Measurements from ENCODE around the gene APEX2.

Gene APEX2

GRCh38 chrX:54999717-55000598 lies at the start of gene APEX2:
Gene APEX2, plus strand, starts transcription at chrX:55000363. Its CDS starts 60 bp downstream, at chrX:55000423.
- Histone ChIP-seq H3K4me3 (ENCODE audit: insufficient read length, low read depth) (peak within 1 kb of the TSS; percentile 81), H3K27me3 (ENCODE audit: insufficient read depth, insufficient read length) (no peaks in the 10 kb centered on the region), H3K9ac (ENCODE audit: insufficient read length, low read depth) (peak within 1 kb of the TSS; percentile 95), H3K9me3 (ENCODE audit: insufficient read depth, low read length) (no peaks in the 10 kb centered on the region), H3K36me3 (ENCODE audit: insufficient read depth, insufficient read length, low read length) (peaks cover 39% of the 10 kb centered on the region), H3K4me1 (ENCODE audit: insufficient read depth, insufficient read length) (no peaks in the 10 kb centered on the region)
- peak; percentile 86 for DNase-seq (ENCODE audit: low read depth, low spot score)
- TF ChIP-seq ZNF274 (IDR thresholded peaks at IDR 0.05; ENCODE audit: low read depth, low read length): no peak
- no peak for TF ChIP-seq YY1 (IDR thresholded peaks at IDR 0.05; ENCODE audit: insufficient read depth, insufficient read length)
- TF ChIP-seq SUZ12 (IDR thresholded peaks at IDR 0.05; ENCODE audit: extremely low read depth, insufficient read depth, insufficient read length): no peak

GRCh38 chrX:54950730-54951375 lies 49.3 kb upstream of the APEX2 start:
- peaks cover 4% of the 10 kb centered on the region for H3K4me1 ChIP-seq (ENCODE audit: insufficient read depth, insufficient read length)
- no peaks in the 10 kb centered on the region for H3K36me3 ChIP-seq (ENCODE audit: insufficient read depth, insufficient read length, low read length)
- TF ChIP-seq ZNF274 (IDR thresholded peaks at IDR 0.05; ENCODE audit: low read depth, low read length) (no peak), SUZ12 (IDR thresholded peaks at IDR 0.05; ENCODE audit: extremely low read depth, insufficient read depth, insufficient read length) (no peak), YY1 (IDR thresholded peaks at IDR 0.05; ENCODE audit: insufficient read depth, insufficient read length) (no peak)
- H3K27me3 ChIP-seq (ENCODE audit: insufficient read depth, insufficient read length): no peaks in the 10 kb centered on the region
- H3K4me3 ChIP-seq (ENCODE audit: insufficient read length, low read depth): no peak overlapping the region
- no peaks in the 10 kb centered on the region for H3K9me3 ChIP-seq (ENCODE audit: insufficient read depth, low read length)
- H3K9ac ChIP-seq (ENCODE audit: insufficient read length, low read depth): no peak overlapping the region
- DNase-seq (ENCODE audit: low read depth, low spot score): no peak

- Histone ChIP-seq H3K27me3 (ENCODE audit: insufficient read depth, insufficient read length) (no peaks in the 10 kb centered on the region), H3K36me3 (ENCODE audit: insufficient read depth, insufficient read length, low read length) (no peaks in the 10 kb centered on the region), H3K9me3 (ENCODE audit: insufficient read depth, low read length) (no peaks in the 10 kb centered on the region), H3K4me1 (ENCODE audit: insufficient read depth, insufficient read length) (no peaks in the 10 kb centered on the region), H3K9ac (ENCODE audit: insufficient read length, low read depth) (no peak overlapping the region), H3K4me3 (ENCODE audit: insufficient read length, low read depth) (no peak overlapping the region)
- no peak for DNase-seq (ENCODE audit: low read depth, low spot score)
- TF ChIP-seq SUZ12 (IDR thresholded peaks at IDR 0.05; ENCODE audit: extremely low read depth, insufficient read depth, insufficient read length) (no peak), ZNF274 (IDR thresholded peaks at IDR 0.05; ENCODE audit: low read depth, low read length) (no peak), YY1 (IDR thresholded peaks at IDR 0.05; ENCODE audit: insufficient read depth, insufficient read length) (no peak)
These were observed 38.4 kb upstream of the APEX2 start for GRCh38 chrX:54961750-54962149.

GRCh38 chrX:54964766-54965497 lies 35.2 kb upstream of the APEX2 start:
- no peaks in the 10 kb centered on the region for H3K36me3 ChIP-seq (ENCODE audit: insufficient read depth, insufficient read length, low read length)
- no peak overlapping the region for H3K4me3 ChIP-seq (ENCODE audit: insufficient read length, low read depth)
- no peaks in the 10 kb centered on the region for H3K4me1 ChIP-seq (ENCODE audit: insufficient read depth, insufficient read length)
- no peak for DNase-seq (ENCODE audit: low read depth, low spot score)
- TF ChIP-seq YY1 (IDR thresholded peaks at IDR 0.05; ENCODE audit: insufficient read depth, insufficient read length) (no peak), SUZ12 (IDR thresholded peaks at IDR 0.05; ENCODE audit: extremely low read depth, insufficient read depth, insufficient read length) (no peak), ZNF274 (IDR thresholded peaks at IDR 0.05; ENCODE audit: low read depth, low read length) (no peak)
- no peaks in the 10 kb centered on the region for H3K27me3 ChIP-seq (ENCODE audit: insufficient read depth, insufficient read length)
- no peaks in the 10 kb centered on the region for H3K9me3 ChIP-seq (ENCODE audit: insufficient read depth, low read length)
- no peak overlapping the region for H3K9ac ChIP-seq (ENCODE audit: insufficient read length, low read depth)

- Histone ChIP-seq H3K4me3 (ENCODE audit: insufficient read length, low read depth) (no peak overlapping the region), H3K36me3 (ENCODE audit: insufficient read depth, insufficient read length, low read length) (no peaks in the 10 kb centered on the region), H3K27me3 (ENCODE audit: insufficient read depth, insufficient read length) (no peaks in the 10 kb centered on the region), H3K9ac (ENCODE audit: insufficient read length, low read depth) (no peak overlapping the region), H3K9me3 (ENCODE audit: insufficient read depth, low read length) (no peaks in the 10 kb centered on the region), H3K4me1 (ENCODE audit: insufficient read depth, insufficient read length) (no peaks in the 10 kb centered on the region)
- no peak for TF ChIP-seq YY1 (IDR thresholded peaks at IDR 0.05; ENCODE audit: insufficient read depth, insufficient read length)
- no peak for TF ChIP-seq SUZ12 (IDR thresholded peaks at IDR 0.05; ENCODE audit: extremely low read depth, insufficient read depth, insufficient read length)
- no peak for TF ChIP-seq ZNF274 (IDR thresholded peaks at IDR 0.05; ENCODE audit: low read depth, low read length)
- no peak for DNase-seq (ENCODE audit: low read depth, low spot score)
These were observed 22.8 kb upstream of the APEX2 start for GRCh38 chrX:54977387-54977786.

GRCh38 chrX:54978448-54978847 lies 21.7 kb upstream of the APEX2 start:
- H3K9ac ChIP-seq (ENCODE audit: insufficient read length, low read depth): no peak overlapping the region
- H3K27me3 ChIP-seq (ENCODE audit: insufficient read depth, insufficient read length): no peaks in the 10 kb centered on the region
- TF ChIP-seq ZNF274 (IDR thresholded peaks at IDR 0.05; ENCODE audit: low read depth, low read length) (no peak), YY1 (IDR thresholded peaks at IDR 0.05; ENCODE audit: insufficient read depth, insufficient read length) (no peak), SUZ12 (IDR thresholded peaks at IDR 0.05; ENCODE audit: extremely low read depth, insufficient read depth, insufficient read length) (no peak)
- no peaks in the 10 kb centered on the region for H3K9me3 ChIP-seq (ENCODE audit: insufficient read depth, low read length)
- no peak overlapping the region for H3K4me3 ChIP-seq (ENCODE audit: insufficient read length, low read depth)
- H3K4me1 ChIP-seq (ENCODE audit: insufficient read depth, insufficient read length): no peaks in the 10 kb centered on the region
- no peaks in the 10 kb centered on the region for H3K36me3 ChIP-seq (ENCODE audit: insufficient read depth, insufficient read length, low read length)
- DNase-seq (ENCODE audit: low read depth, low spot score): no peak
